DOHH2 (cell line): ENCODE results near the gene STK32C.

Experiments used
- H3F3A ChIP-seq: fragments of 200-600 bp; sonication (generic), shearing (Covaris generic); 2 replicates; pipeline ENCODE4 v1.6.0; 2016; ENCODE audit warnings: antibody characterized with exemption, mild to moderate bottlenecking; ENCODE audit not compliant: control insufficient read depth, insufficient read depth
- H3K27ac ChIP-seq: fragments of 200-600 bp; sonication (generic); 2 replicates; pipeline ENCODE4 v1.5.1; 2014; ENCODE audit warnings: low read depth, mild to moderate bottlenecking, low read length, moderate library complexity
- H3K27me3 ChIP-seq: fragments of 200-600 bp; sonication (generic); 2 replicates; pipeline ENCODE4 v1.6.1; 2014; ENCODE audit warnings: mild to moderate bottlenecking, low read length, mixed read lengths; ENCODE audit not compliant: control insufficient read depth
- H3K36me3 ChIP-seq: fragments of 200-600 bp; sonication (generic); 2 replicates; pipeline ENCODE4 v1.6.1; 2014; ENCODE audit warnings: mild to moderate bottlenecking, low read length, moderate library complexity, mixed read lengths; ENCODE audit not compliant: control insufficient read depth
- H3K4me1 ChIP-seq: fragments of 200-600 bp; sonication (generic); 2 replicates; pipeline ENCODE4 v1.6.1; 2014; ENCODE audit warnings: mild to moderate bottlenecking, low read length, mixed read lengths; ENCODE audit not compliant: control insufficient read depth
- H3K4me2 ChIP-seq: fragments of 200-600 bp; sonication (generic); 2 replicates; pipeline ENCODE4 v1.6.0; 2014; ENCODE audit warnings: mild to moderate bottlenecking, low read length, moderate library complexity
- H3K4me3 ChIP-seq: fragments of 200-600 bp; sonication (generic); 2 replicates; pipeline ENCODE4 v1.5.1; 2014; ENCODE audit warnings: mild to moderate bottlenecking, low read length, mixed read lengths
- H3K79me2 ChIP-seq: fragments of 200-600 bp; sonication (generic); 2 replicates; pipeline ENCODE4 v1.6.1; 2014; ENCODE audit warnings: mild to moderate bottlenecking, low read length, mixed read lengths; ENCODE audit not compliant: control insufficient read depth
- H3K9me2 ChIP-seq: fragments of 200-600 bp; sonication (generic); replicated peaks from 2 replicates; pipeline ENCODE4 v1.6.1; 2014; ENCODE audit warnings: mild to moderate bottlenecking, low read length, mixed read lengths; ENCODE audit not compliant: control insufficient read depth
- H3K9me3 ChIP-seq: fragments of 200-600 bp; sonication (generic); 2 replicates; pipeline ENCODE4 v1.6.1; 2014; ENCODE audit warnings: antibody characterized with exemption, low read length, mixed read lengths; ENCODE audit not compliant: control insufficient read depth, insufficient read depth
- H4K20me1 ChIP-seq: fragments of 200-600 bp; sonication (generic); 2 replicates; pipeline ENCODE4 v1.6.0; 2014; ENCODE audit warnings: low read depth, mild to moderate bottlenecking, antibody characterized with exemption, low read length, moderate library complexity; ENCODE audit not compliant: control insufficient read depth, insufficient read depth
- CTCF ChIP-seq: fragments of 200-600 bp; sonication (generic); IDR thresholded peaks from one replicate; pipeline ENCODE4 v1.5.1; 2014; ENCODE audit warnings: antibody characterized with exemption, mild to moderate bottlenecking, low read depth, low read length; ENCODE audit not compliant: poor library complexity, severe bottlenecking
- EZH2phosphoT487 ChIP-seq: fragments of 200-600 bp; sonication (generic); IDR thresholded peaks from 2 replicates; pipeline ENCODE4 v1.6.1; 2017; ENCODE audit warnings: borderline replicate concordance, mild to moderate bottlenecking, antibody characterized with exemption, low read length, moderate library complexity, mixed read lengths

STK32C gene

GRCh38 chr10:132355297-132355696 is 47.5 kb upstream of the STK32C start:
- TF ChIP-seq CTCF (no peak), EZH2phosphoT487 (no peak)
- no peaks in the 10 kb centered on the region for H3K9me3 ChIP-seq
- H3K4me1 ChIP-seq = no peaks in the 10 kb centered on the region
- no peaks in the 10 kb centered on the region for H3F3A ChIP-seq
- H3K27me3 ChIP-seq = no peaks in the 10 kb centered on the region
- no peak overlapping the region for H3K4me3 ChIP-seq
- H3K9me2 ChIP-seq = no peaks in the 10 kb centered on the region
- no peaks in the 10 kb centered on the region for H3K36me3 ChIP-seq
- no peak overlapping the region for H3K27ac ChIP-seq
- H4K20me1 ChIP-seq = no peaks in the 10 kb centered on the region
- no peaks in the 10 kb centered on the region for H3K79me2 ChIP-seq
- no peak overlapping the region for H3K4me2 ChIP-seq

GRCh38 chr10:132354356-132355094 is 46.8 kb upstream of the STK32C start:
- Histone ChIP-seq H3K79me2 (no peaks in the 10 kb centered on the region), H3K4me2 (no peak overlapping the region), H3K36me3 (no peaks in the 10 kb centered on the region), H3K4me1 (no peaks in the 10 kb centered on the region), H3K27me3 (no peaks in the 10 kb centered on the region), H3K9me3 (no peaks in the 10 kb centered on the region), H3F3A (no peaks in the 10 kb centered on the region), H3K9me2 (no peaks in the 10 kb centered on the region), H3K27ac (no peak overlapping the region), H4K20me1 (no peaks in the 10 kb centered on the region), H3K4me3 (no peak overlapping the region)
- TF ChIP-seq CTCF (no peak), EZH2phosphoT487 (no peak)

GRCh38 chr10:132353456-132354355 is 46.0 kb upstream of the STK32C start:
- TF ChIP-seq EZH2phosphoT487 (no peak), CTCF (no peak)
- H3K79me2 ChIP-seq = no peaks in the 10 kb centered on the region

More at GRCh38 chr10:132353456-132354355, 46.0 kb upstream of the STK32C start:
- H3K9me2 ChIP-seq = no peaks in the 10 kb centered on the region
- H3K4me2 ChIP-seq = no peak overlapping the region
- no peaks in the 10 kb centered on the region for H3K27me3 ChIP-seq
- H3K27ac ChIP-seq = no peak overlapping the region
- no peaks in the 10 kb centered on the region for H3K9me3 ChIP-seq
- no peaks in the 10 kb centered on the region for H3K4me1 ChIP-seq
- H3K4me3 ChIP-seq = no peak overlapping the region
- no peaks in the 10 kb centered on the region for H3K36me3 ChIP-seq
- no peaks in the 10 kb centered on the region for H3F3A ChIP-seq
- H4K20me1 ChIP-seq = no peaks in the 10 kb centered on the region
